ENCODE results near the gene HLTF.

DNA sequence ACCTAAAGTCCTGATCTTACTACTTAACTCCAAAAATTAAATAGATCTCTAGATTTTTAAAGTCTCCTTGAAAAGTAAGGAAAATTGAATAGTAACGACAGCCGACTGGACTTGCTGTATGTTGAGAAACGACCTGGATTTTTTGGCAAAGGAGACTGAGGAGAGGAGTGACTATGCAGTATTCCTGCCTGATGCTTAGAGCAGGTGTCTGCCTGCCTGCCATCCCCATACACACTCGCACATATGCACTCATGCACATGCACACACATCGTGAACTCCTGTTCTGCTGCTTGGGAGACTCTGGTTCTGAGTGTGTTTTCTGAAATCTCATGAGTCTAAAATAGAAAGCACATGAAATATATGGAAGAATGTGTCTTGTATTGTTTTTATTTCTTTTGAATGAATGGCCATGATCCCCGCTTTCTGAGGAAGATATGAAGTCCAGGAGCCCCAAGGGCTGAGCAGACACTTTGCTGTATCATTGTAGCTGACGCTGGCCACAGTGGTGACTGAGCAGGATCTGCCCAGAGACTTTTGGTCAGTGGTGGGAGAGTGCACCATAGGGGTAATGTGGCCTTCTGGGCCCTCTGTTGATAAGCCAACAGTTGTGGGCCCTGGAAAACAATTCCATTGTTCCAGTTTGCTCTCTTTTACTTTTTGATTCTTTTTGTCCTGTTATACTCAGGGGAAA lies 78.6 kb downstream of the HLTF start:
- TF ChIP-seq, protein P1, sequence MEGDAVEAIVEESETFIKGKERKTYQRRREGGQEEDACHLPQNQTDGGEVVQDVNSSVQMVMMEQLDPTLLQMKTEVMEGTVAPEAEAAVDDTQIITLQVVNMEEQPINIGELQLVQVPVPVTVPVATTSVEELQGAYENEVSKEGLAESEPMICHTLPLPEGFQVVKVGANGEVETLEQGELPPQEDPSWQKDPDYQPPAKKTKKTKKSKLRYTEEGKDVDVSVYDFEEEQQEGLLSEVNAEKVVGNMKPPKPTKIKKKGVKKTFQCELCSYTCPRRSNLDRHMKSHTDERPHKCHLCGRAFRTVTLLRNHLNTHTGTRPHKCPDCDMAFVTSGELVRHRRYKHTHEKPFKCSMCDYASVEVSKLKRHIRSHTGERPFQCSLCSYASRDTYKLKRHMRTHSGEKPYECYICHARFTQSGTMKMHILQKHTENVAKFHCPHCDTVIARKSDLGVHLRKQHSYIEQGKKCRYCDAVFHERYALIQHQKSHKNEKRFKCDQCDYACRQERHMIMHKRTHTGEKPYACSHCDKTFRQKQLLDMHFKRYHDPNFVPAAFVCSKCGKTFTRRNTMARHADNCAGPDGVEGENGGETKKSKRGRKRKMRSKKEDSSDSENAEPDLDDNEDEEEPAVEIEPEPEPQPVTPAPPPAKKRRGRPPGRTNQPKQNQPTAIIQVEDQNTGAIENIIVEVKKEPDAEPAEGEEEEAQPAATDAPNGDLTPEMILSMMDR (IDR thresholded peaks at IDR 0.05), result no peak
- TF ChIP-seq POLR2A (IDR thresholded peaks at IDR 0.05), result no peak

Measured in right lobe of liver (tissue), 4 donors.